Right renal pelvis (tissue), 4 donors: ENCODE data around the gene GALNT7. TPM values are rescaled to one million over a fixed set of nuclear protein-coding genes. Genes with fewer than 3 reads are reported as not detected.
"Not testable (repeated sequence)": the region's sequence is repeated elsewhere in the genome, so short reads cannot be mapped to it uniquely, and the experiment has no call there.

ENCODE experiments used
- DNase-seq, 4 donors: peaks; one replicate each; pipeline ENCODE4 v3.0.0-alpha.2; 2013; ENCODE audit warnings: low read depth in 4 of 4, low spot score in 3 of 4, missing footprints in 1 of 4
- polyA plus RNA-seq, 4 donors: library from polyadenylated mRNA; unstranded; fragments of 120-200 nt; gene quantifications; one replicate each; pipeline ENCODE4 v1.2.1, GENCODE V29; 2013; ENCODE audit not compliant: insufficient read length in 4 of 4

Gene GALNT7
- polyA plus RNA-seq, 4 donors, result 35.8 to 40.7 (median 37.2) TPM

- no peak for DNase-seq
Observed at GRCh38 chr4:173191623-173192041, 23.0 kb downstream of the GALNT7 start.

- no peak for DNase-seq
Observed at GRCh38 chr4:173192375-173193162, 24.0 kb downstream of the GALNT7 start.

GRCh38 chr4:173194157-173194556 lies 25.5 kb downstream of the GALNT7 start:
- no peak for DNase-seq

- no peak for DNase-seq
Observed at GRCh38 chr4:173195109-173195508, 26.5 kb downstream of the GALNT7 start.

GRCh38 chr4:173199553-173199952 lies 30.9 kb downstream of the GALNT7 start:
- DNase-seq, result no peak

GRCh38 chr4:173200103-173200884 lies 31.7 kb downstream of the GALNT7 start:
- DNase-seq, result no peak

- DNase-seq, result no peak
Observed at GRCh38 chr4:173202395-173202794, 33.8 kb downstream of the GALNT7 start.

- no peak for DNase-seq
Observed at GRCh38 chr4:173205656-173206055, 37.0 kb downstream of the GALNT7 start.

GRCh38 chr4:173208420-173208819 lies 39.8 kb downstream of the GALNT7 start:
- DNase-seq, result no peak

GRCh38 chr4:173211222-173211621 lies 42.6 kb downstream of the GALNT7 start:
- DNase-seq, result no peak

GRCh38 chr4:173211838-173212237 lies 43.2 kb downstream of the GALNT7 start:
- DNase-seq, result no peak

GRCh38 chr4:173212379-173212778 lies 43.8 kb downstream of the GALNT7 start:
- DNase-seq, result no peak

- DNase-seq, result no peak
Observed at GRCh38 chr4:173213296-173213695, 44.7 kb downstream of the GALNT7 start.

- no peak for DNase-seq
Observed at GRCh38 chr4:173214231-173214630, 45.6 kb downstream of the GALNT7 start.

GRCh38 chr4:173214661-173215060 lies 46.0 kb downstream of the GALNT7 start:
- DNase-seq, result no peak

- no peak for DNase-seq
Observed at GRCh38 chr4:173217075-173217474, 48.5 kb downstream of the GALNT7 start.

- DNase-seq, result no peak
Observed at GRCh38 chr4:173217727-173218126, 49.1 kb downstream of the GALNT7 start.

- DNase-seq, result no peak
Observed at GRCh38 chr4:173218411-173219125, 50.0 kb downstream of the GALNT7 start.

GRCh38 chr4:173219126-173219437 lies 50.5 kb downstream of the GALNT7 start:
- DNase-seq, result not testable (repeated sequence)

GRCh38 chr4:173223743-173224142 lies 55.1 kb downstream of the GALNT7 start:
- DNase-seq, result no peak

GRCh38 chr4:173226401-173226888 lies 57.8 kb downstream of the GALNT7 start:
- no peak for DNase-seq
